Skin epidermis (tissue), 12 donors: Measurements from ENCODE around the gene OR52H1.
"Not testable (repeated sequence)": the region's sequence is repeated elsewhere in the genome, so short reads cannot be mapped to it uniquely, and the experiment has no call there.

Source experiments
- H3K27ac ChIP-seq, 21 experiments: fragments of 200-600 bp; sonication (generic) in 11 of 21; one replicate each; pipeline ENCODE4 v1.5.0; 2020; ENCODE audit warnings: mild to moderate bottlenecking in 3 of 21, inconsistent platforms in 2 of 21, moderate library complexity in 2 of 21
- H3K4me3 ChIP-seq, 7 experiments: fragments of 200-600 bp; sonication (generic) in 2 of 7; one replicate each; pipeline ENCODE4 v1.5.0; 2020; ENCODE audit warnings: inconsistent platforms in 2 of 7, mild to moderate bottlenecking in 2 of 7, moderate library complexity in 1 of 7

OR52H1 gene

GRCh38 chr11:5548440-5548839 is at the start of gene OR52H1:
OR52H1 (minus strand) TSS chr11:5548540; CDS start chr11:5545505, 3,035 bp downstream.
- Histone ChIP-seq H3K4me3 (no peak within 1 kb of the TSS), H3K27ac (no peak within 1 kb of the TSS)

- H3K4me3 ChIP-seq = no peak overlapping the region
- no peak overlapping the region for H3K27ac ChIP-seq
Measured at GRCh38 chr11:5597953-5598352, 49.6 kb upstream of the OR52H1 start.

GRCh38 chr11:5596607-5597201 is 48.4 kb upstream of the OR52H1 start, which contains the start of gene TRIM6:
TRIM6 (plus strand) TSS chr11:5596637; CDS start chr11:5596898, 261 bp downstream.
- H3K4me3 ChIP-seq = peak within 1 kb of the TSS; percentile 10 to 48 (median 38)

GRCh38 chr11:5593146-5593545 is 44.8 kb upstream of the OR52H1 start:
- no peak overlapping the region for H3K27ac ChIP-seq
- no peak overlapping the region for H3K4me3 ChIP-seq

More at GRCh38 chr11:5596607-5597201, 48.4 kb upstream of the OR52H1 start, which contains the start of gene TRIM6:
- peak within 1 kb of the TSS in 12 of 21 experiments; percentile 7 to 74 (median 50) for H3K27ac ChIP-seq

- Histone ChIP-seq H3K4me3 (no peak overlapping the region), H3K27ac (no peak overlapping the region)
Measured at GRCh38 chr11:5592615-5593014, 44.3 kb upstream of the OR52H1 start.

- Histone ChIP-seq H3K27ac (no peak overlapping the region), H3K4me3 (no peak overlapping the region)
Measured at GRCh38 chr11:5591613-5592012, 43.3 kb upstream of the OR52H1 start.

GRCh38 chr11:5589906-5590305 is 41.6 kb upstream of the OR52H1 start:
- H3K27ac ChIP-seq = not testable (repeated sequence)

GRCh38 chr11:5584458-5584857 is 36.1 kb upstream of the OR52H1 start:
- H3K4me3 ChIP-seq, H3K27ac ChIP-seq: not testable (repeated sequence)

More at GRCh38 chr11:5589906-5590305, 41.6 kb upstream of the OR52H1 start:
- not testable (repeated sequence) for H3K4me3 ChIP-seq

GRCh38 chr11:5581014-5581413 is 32.7 kb upstream of the OR52H1 start:
- Histone ChIP-seq H3K27ac (no peak overlapping the region), H3K4me3 (no peak overlapping the region)

GRCh38 chr11:5580577-5580976 is 32.2 kb upstream of the OR52H1 start, which contains the start of gene OR52B6:
OR52B6 (plus strand) TSS chr11:5580877; CDS start chr11:5580877, 0 bp downstream.
- Histone ChIP-seq H3K4me3 (no peak within 1 kb of the TSS), H3K27ac (no peak within 1 kb of the TSS)

GRCh38 chr11:5577101-5577500 is 28.8 kb upstream of the OR52H1 start:
- H3K27ac ChIP-seq = no peak overlapping the region
- no peak overlapping the region for H3K4me3 ChIP-seq

GRCh38 chr11:5575152-5575551 is 26.8 kb upstream of the OR52H1 start:
- no peak overlapping the region for H3K27ac ChIP-seq
- no peak overlapping the region for H3K4me3 ChIP-seq

- H3K4me3 ChIP-seq = no peak overlapping the region
Measured at GRCh38 chr11:5574654-5575053, 26.3 kb upstream of the OR52H1 start.

GRCh38 chr11:5564259-5565019 is 16.1 kb upstream of the OR52H1 start:
- no peak overlapping the region for H3K4me3 ChIP-seq

More at GRCh38 chr11:5574654-5575053, 26.3 kb upstream of the OR52H1 start:
- H3K27ac ChIP-seq = no peak overlapping the region

GRCh38 chr11:5557751-5558150 is 9.4 kb upstream of the OR52H1 start:
- H3K4me3 ChIP-seq = no peak overlapping the region
- H3K27ac ChIP-seq = no peak overlapping the region

More at GRCh38 chr11:5564259-5565019, 16.1 kb upstream of the OR52H1 start:
- H3K27ac ChIP-seq = no peak overlapping the region

- H3K4me3 ChIP-seq = no peak overlapping the region
Measured at GRCh38 chr11:5556596-5557188, 8.4 kb upstream of the OR52H1 start.

GRCh38 chr11:5553343-5553742 is 5.0 kb upstream of the OR52H1 start:
- H3K4me3 ChIP-seq = no peak overlapping the region
- H3K27ac ChIP-seq = no peak overlapping the region

More at GRCh38 chr11:5556596-5557188, 8.4 kb upstream of the OR52H1 start:
- no peak overlapping the region for H3K27ac ChIP-seq

GRCh38 chr11:5550440-5551095 is 2.2 kb upstream of the OR52H1 start:
- H3K27ac ChIP-seq = no peak overlapping the region
- H3K4me3 ChIP-seq = no peak overlapping the region

- H3K27ac ChIP-seq = no peak overlapping the region
- no peak overlapping the region for H3K4me3 ChIP-seq
Measured at GRCh38 chr11:5547982-5548381, 358 bp downstream of the OR52H1 start.

- H3K4me3 ChIP-seq = no peak overlapping the region
- no peak overlapping the region for H3K27ac ChIP-seq
Measured at GRCh38 chr11:5546457-5546856, 1.9 kb downstream of the OR52H1 start.
